CD14-positive monocyte (primary cell): ENCODE results near the gene NRXN3. TPM values are rescaled to one million over a fixed set of nuclear protein-coding genes. Genes with fewer than 3 reads are reported as not detected.

Source experiments
- DNase-seq, 3 donors: peaks; one replicate each; pipeline ENCODE4 v3.0.0-alpha.2; 2011 to 2022
- H2AFZ ChIP-seq: 2 replicates; pipeline ENCODE4 v1.6.0; 2012; ENCODE audit warnings: mild to moderate bottlenecking, low read depth, low read length, inconsistent platforms; ENCODE audit not compliant: insufficient read depth, poor library complexity, severe bottlenecking
- H3K27ac ChIP-seq, 2 donors: 1 replicate in 1 of 2; 2 replicates in 1 of 2; pipeline ENCODE4 v1.5.1; 2012 to 2013; ENCODE audit warnings: low read length in 2 of 2, control low read depth in 1 of 2, inconsistent platforms in 1 of 2, low read depth in 1 of 2, mild to moderate bottlenecking in 1 of 2
- H3K27me3 ChIP-seq, 2 donors: one replicate each; pipeline versions ENCODE4 v1.6.0 to v1.6.1; 2011 to 2013; ENCODE audit warnings: low read length in 2 of 2; ENCODE audit not compliant: control insufficient read depth in 2 of 2, insufficient read depth in 2 of 2
- H3K36me3 ChIP-seq, 2 donors: replicated peaks in 1 of 2; 1 replicate in 1 of 2; 2 replicates in 1 of 2; pipeline versions ENCODE4 v1.5.1 to v1.6.1; 2012 to 2013; ENCODE audit warnings: low read length in 2 of 2, control low read depth in 1 of 2, inconsistent platforms in 1 of 2, mild to moderate bottlenecking in 1 of 2; ENCODE audit not compliant: insufficient read depth in 2 of 2, control insufficient read depth in 1 of 2
- H3K4me1 ChIP-seq, 2 donors: 1 replicate in 1 of 2; 2 replicates in 1 of 2; pipeline versions ENCODE4 v1.5.1 to v1.6.1; 2012 to 2013; ENCODE audit warnings: low read length in 2 of 2, control low read depth in 1 of 2, inconsistent platforms in 1 of 2, mild to moderate bottlenecking in 1 of 2, moderate library complexity in 1 of 2; ENCODE audit not compliant: insufficient read depth in 2 of 2, control insufficient read depth in 1 of 2
- H3K4me2 ChIP-seq: replicated peaks from 2 replicates; pipeline ENCODE3; 2012; ENCODE audit warnings: low read length, moderate library complexity, mild to moderate bottlenecking; ENCODE audit not compliant: poor library complexity, severe bottlenecking; ENCODE audit errors: extremely low read depth
- H3K4me3 ChIP-seq, 3 experiments: fragments of 200-600 bp in 1 of 3; sonication (generic) in 1 of 3; replicated peaks in 1 of 3; 1 replicate in 2 of 3; 2 replicates in 1 of 3; pipeline ENCODE4 v1.5.1; 2011 to 2013; ENCODE audit warnings: low read length in 3 of 3, mild to moderate bottlenecking in 3 of 3, control low read depth in 2 of 3, low read depth in 2 of 3, inconsistent platforms in 1 of 3, moderate library complexity in 1 of 3
- H3K79me2 ChIP-seq: 2 replicates; pipeline ENCODE4 v1.6.0; 2012; ENCODE audit warnings: mild to moderate bottlenecking, control low read depth, inconsistent platforms, low read length, moderate library complexity; ENCODE audit not compliant: insufficient read depth
- H3K9ac ChIP-seq: 2 replicates; pipeline ENCODE4 v1.6.0; 2017; ENCODE audit warnings: low read length, mild to moderate bottlenecking; ENCODE audit not compliant: insufficient read depth, poor library complexity, severe bottlenecking
- H3K9me3 ChIP-seq, 2 donors: replicated peaks in 1 of 2; 1 replicate in 1 of 2; 2 replicates in 1 of 2; pipeline versions ENCODE4 v1.5.1 to v1.6.1; 2012 to 2013; ENCODE audit warnings: low read length in 2 of 2, control low read depth in 1 of 2; ENCODE audit not compliant: control insufficient read depth in 1 of 2, insufficient read depth in 1 of 2
- H4K20me1 ChIP-seq: 2 replicates; pipeline ENCODE4 v1.6.0; 2012; ENCODE audit warnings: mild to moderate bottlenecking, low read length, control low read depth, moderate library complexity; ENCODE audit not compliant: insufficient read depth
- H3K27ac Mint-ChIP-seq, 7 donors: one replicate each; pipeline ENCODE4 v1.8.0; 2020; ENCODE audit warnings: mild to moderate bottlenecking in 7 of 7, mixed read lengths in 7 of 7, moderate library complexity in 6 of 7, inconsistent platforms in 2 of 7
- H3K27me3 Mint-ChIP-seq, 3 donors: one replicate each; pipeline ENCODE4 v1.8.0; 2021 to 2022; ENCODE audit warnings: low read depth in 3 of 3, mild to moderate bottlenecking in 3 of 3, mixed read lengths in 3 of 3, moderate library complexity in 3 of 3, inconsistent platforms in 1 of 3
- H3K36me3 Mint-ChIP-seq, 2 donors: one replicate each; pipeline ENCODE4 v1.8.0; 2020; ENCODE audit warnings: mixed read lengths in 2 of 2, inconsistent platforms in 1 of 2, mild to moderate bottlenecking in 1 of 2
- H3K4me1 Mint-ChIP-seq: one replicate; pipeline ENCODE4 v1.8.0; 2020; ENCODE audit warnings: mild to moderate bottlenecking, mixed read lengths
- H3K4me3 Mint-ChIP-seq, 2 donors: one replicate each; pipeline ENCODE4 v1.8.0; 2020; ENCODE audit warnings: mild to moderate bottlenecking in 2 of 2, mixed read lengths in 2 of 2, moderate library complexity in 1 of 2
- H3K9me3 Mint-ChIP-seq, 7 donors: one replicate each; pipeline ENCODE4 v1.8.0; 2020 to 2022; ENCODE audit warnings: mixed read lengths in 7 of 7, mild to moderate bottlenecking in 6 of 7, moderate library complexity in 6 of 7, inconsistent platforms in 2 of 7
- CTCF ChIP-seq: fragments of 200-600 bp; IDR thresholded peaks from one replicate; pipeline ENCODE4 v1.8.0; 2022; ENCODE audit warnings: antibody characterized with exemption, mild to moderate bottlenecking
- WGBS: methylation state at CpG from one replicate; pipeline ENCODE4 v1.1.5; 2013; ENCODE audit warnings: missing lambda C conversion rate; ENCODE audit not compliant: insufficient coverage; 5-methylcytosine and 5-hydroxymethylcytosine counted together
- intact Hi-C, 2 donors: fragments of 100-400 bp; cut with micrococcal nuclease; formaldehyde crosslinking; loops; one replicate each; pipeline versions ENCODE4 v1.15.0 to v1.15.1; 2023
- polyA plus RNA-seq, 3 donors: library from polyadenylated mRNA; depleted of rRNA in 1 of 3; unstranded in 2 of 3; stranded (reverse) in 1 of 3; fragments of 300-500 nt in 2 of 3; fragments of >200 nt in 1 of 3; fragmentation: Illumina TruSeq in 2 of 3; gene quantifications; 1 replicate in 2 of 3; 2 replicates in 1 of 3; pipeline ENCODE4 v1.2.3, GENCODE V29; 2012 to 2021

The NRXN3 gene
- polyA plus RNA-seq, 3 donors, result not detected

- Histone ChIP-seq H3K9ac (no peak overlapping the region), H3K36me3 (no peaks in the 10 kb centered on the region), H3K4me3 (no peak overlapping the region), H3K9me3 (no peaks in the 10 kb centered on the region), H3K79me2 (no peaks in the 10 kb centered on the region), H3K27ac (no peak overlapping the region), H3K27me3 (peaks cover 0 to 3% of the 10 kb centered on the region in 2 donors), H3K4me2 (no peak overlapping the region), H3K4me1 (no peaks in the 10 kb centered on the region), H2AFZ (no peak overlapping the region), H4K20me1 (no peaks in the 10 kb centered on the region)
- Mint-ChIP-seq H3K27ac (no peak overlapping the region), H3K4me3 (no peak overlapping the region), H3K4me1 (no peaks in the 10 kb centered on the region), H3K27me3 (no peaks in the 10 kb centered on the region), H3K36me3 (no peaks in the 10 kb centered on the region), H3K9me3 (peaks cover 0 to 3% (median 0%) of the 10 kb centered on the region in 7 donors)
- intact Hi-C loops, result no loop called here
- no peak for TF ChIP-seq CTCF
- DNase-seq, result no peak
- WGBS, result 92% methylated on average over 3 of the region's 3 CpGs
These were observed 1100.2 kb downstream of the NRXN3 start for GRCh38 chr14:79270361-79270760.

GRCh38 chr14:79271122-79271521, 1100.9 kb downstream of the NRXN3 start:
- H3K4me3 Mint-ChIP-seq, result no peak overlapping the region
- H3K9me3 Mint-ChIP-seq, result peaks cover 0 to 3% (median 0%) of the 10 kb centered on the region in 7 donors

More at GRCh38 chr14:79271122-79271521, 1100.9 kb downstream of the NRXN3 start:
- H4K20me1 ChIP-seq, result no peaks in the 10 kb centered on the region
- peaks cover 0 to 3% (median 0%) of the 10 kb centered on the region in 3 donors for H3K27me3 Mint-ChIP-seq
- H3K36me3 ChIP-seq, result no peaks in the 10 kb centered on the region
- no peak overlapping the region for H3K27ac ChIP-seq
- no peak overlapping the region for H3K27ac Mint-ChIP-seq
- no peaks in the 10 kb centered on the region for H3K79me2 ChIP-seq
- TF ChIP-seq CTCF, result no peak
- no peaks in the 10 kb centered on the region for H3K36me3 Mint-ChIP-seq
- H3K4me1 ChIP-seq, result no peaks in the 10 kb centered on the region
- intact Hi-C loops, result no loop called here
- DNase-seq, result no peak
- peaks cover 0 to 7% of the 10 kb centered on the region in 2 donors for H3K27me3 ChIP-seq
- no peak overlapping the region for H3K4me3 ChIP-seq
- no peaks in the 10 kb centered on the region for H3K4me1 Mint-ChIP-seq
- H3K4me2 ChIP-seq, result no peak overlapping the region
- no peak overlapping the region for H3K9ac ChIP-seq
- H2AFZ ChIP-seq, result no peak overlapping the region
- no peaks in the 10 kb centered on the region for H3K9me3 ChIP-seq
